Lower leg skin (tissue), 4 donors: Measurements from ENCODE around the gene TENM4. TPM values are rescaled to one million over a fixed set of nuclear protein-coding genes. Genes with fewer than 3 reads are reported as not detected.

ENCODE experiments used
- DNase-seq, 2 donors: peaks; one replicate each; pipeline ENCODE4 v3.0.0-alpha.2; 2019; ENCODE audit warnings: low spot score in 2 of 2
- H3K4me3 ChIP-seq: fragments of 200-600 bp; sonication (generic); 2 replicates; pipeline ENCODE4 v1.5.1; 2017; ENCODE audit warnings: mild to moderate bottlenecking, low read depth; ENCODE audit not compliant: poor library complexity, severe bottlenecking
- POLR2A ChIP-seq, 2 donors: fragments of 450-650 bp; IDR thresholded peaks; one replicate each; pipeline ENCODE4 v1.6.1; 2016 to 2017; ENCODE audit warnings: antibody characterized with exemption in 2 of 2, mild to moderate bottlenecking in 1 of 2, moderate library complexity in 1 of 2
- WGBS, 2 donors: methylation state at CpG; one replicate each; pipeline ENCODE4 v1.1.5; 2018; 5-methylcytosine and 5-hydroxymethylcytosine counted together
- intact Hi-C: fragments of 100-400 bp; cut with DNase I; formaldehyde crosslinking; loops from one replicate; pipeline ENCODE4 v1.15.0; 2023; ENCODE audit warnings: low total_unique reads
- total RNA-seq, 4 donors: library from RNA; depleted of rRNA; stranded (reverse); fragments of >200 nt; gene quantifications; one replicate each; pipeline ENCODE4 v1.1.0, GENCODE V29; 2016
- TF ChIP-seq, protein P1 (sequence below), 3 donors: fragments of 450-650 bp; IDR thresholded peaks; one replicate each; pipeline ENCODE4 v1.5.1; 2016; ENCODE audit warnings: antibody characterized with exemption in 3 of 3, mild to moderate bottlenecking in 3 of 3, moderate library complexity in 2 of 3

The TENM4 gene
- total RNA-seq, 4 donors from 2014 or later = 34.4 to 41.1 (median 36.6) TPM

DNA sequence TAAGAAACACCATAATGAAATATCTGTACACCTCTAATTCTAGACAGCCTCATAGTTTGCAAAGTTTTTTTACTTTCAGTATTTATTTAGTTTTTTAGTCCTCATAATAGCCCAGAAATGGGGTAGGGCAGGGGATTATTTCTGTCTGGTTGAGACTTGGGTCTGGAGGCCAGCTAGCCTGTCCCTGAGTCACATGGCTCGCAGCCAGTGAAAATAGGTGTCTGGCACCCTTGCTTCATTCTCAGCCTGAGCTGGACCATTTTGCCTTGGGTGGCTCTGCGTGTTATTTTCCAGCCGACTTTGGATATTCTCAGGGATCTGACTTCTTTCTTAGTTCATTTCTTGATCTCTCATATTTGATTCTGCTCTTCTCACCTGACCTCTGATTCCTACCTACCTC lies 742.2 kb downstream of the TENM4 start:
- no peak overlapping the region for H3K4me3 ChIP-seq
- WGBS, 2 donors = 80 to 83% methylated on average over 3 of the region's 3 CpGs
- TF ChIP-seq, protein P1, sequence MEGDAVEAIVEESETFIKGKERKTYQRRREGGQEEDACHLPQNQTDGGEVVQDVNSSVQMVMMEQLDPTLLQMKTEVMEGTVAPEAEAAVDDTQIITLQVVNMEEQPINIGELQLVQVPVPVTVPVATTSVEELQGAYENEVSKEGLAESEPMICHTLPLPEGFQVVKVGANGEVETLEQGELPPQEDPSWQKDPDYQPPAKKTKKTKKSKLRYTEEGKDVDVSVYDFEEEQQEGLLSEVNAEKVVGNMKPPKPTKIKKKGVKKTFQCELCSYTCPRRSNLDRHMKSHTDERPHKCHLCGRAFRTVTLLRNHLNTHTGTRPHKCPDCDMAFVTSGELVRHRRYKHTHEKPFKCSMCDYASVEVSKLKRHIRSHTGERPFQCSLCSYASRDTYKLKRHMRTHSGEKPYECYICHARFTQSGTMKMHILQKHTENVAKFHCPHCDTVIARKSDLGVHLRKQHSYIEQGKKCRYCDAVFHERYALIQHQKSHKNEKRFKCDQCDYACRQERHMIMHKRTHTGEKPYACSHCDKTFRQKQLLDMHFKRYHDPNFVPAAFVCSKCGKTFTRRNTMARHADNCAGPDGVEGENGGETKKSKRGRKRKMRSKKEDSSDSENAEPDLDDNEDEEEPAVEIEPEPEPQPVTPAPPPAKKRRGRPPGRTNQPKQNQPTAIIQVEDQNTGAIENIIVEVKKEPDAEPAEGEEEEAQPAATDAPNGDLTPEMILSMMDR (IDR thresholded peaks at IDR 0.05) = no peak
- no peak for TF ChIP-seq POLR2A (IDR thresholded peaks at IDR 0.05)
- DNase-seq = no peak
- intact Hi-C loops = no loop called here

DNA sequence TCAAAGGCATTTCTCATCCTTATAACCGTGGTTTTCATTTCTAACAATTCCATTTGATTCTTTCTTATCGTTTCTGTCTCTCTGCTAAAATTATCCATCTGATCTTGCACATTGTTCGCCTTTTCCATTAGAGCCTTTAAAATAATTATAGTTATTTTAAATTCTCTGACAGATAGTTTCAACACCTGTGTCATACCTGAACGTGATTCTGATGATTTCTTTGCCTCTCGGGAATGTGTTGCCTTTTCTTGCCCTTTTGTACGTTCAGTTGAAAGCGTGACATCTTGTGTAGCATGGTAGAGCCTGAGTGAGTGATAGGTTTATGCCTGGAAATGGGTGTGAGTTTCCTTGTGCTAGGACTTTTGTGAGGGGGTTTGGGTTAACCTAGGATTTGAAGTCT lies 744.7 kb downstream of the TENM4 start:
- DNase-seq = no peak
- intact Hi-C loops = no loop called here
- TF ChIP-seq, protein P1 (IDR thresholded peaks at IDR 0.05) = no peak
- no peak for TF ChIP-seq POLR2A (IDR thresholded peaks at IDR 0.05)
- H3K4me3 ChIP-seq = no peak overlapping the region
- WGBS, 2 donors = 80 to 84% methylated on average over 7 of the region's 7 CpGs

- DNase-seq = no peak
- no peak overlapping the region for H3K4me3 ChIP-seq
- no peak for TF ChIP-seq POLR2A (IDR thresholded peaks at IDR 0.05)
- TF ChIP-seq, protein P1 (IDR thresholded peaks at IDR 0.05) = no peak
- 86 to 89% methylated on average over 4 of the region's 4 CpGs for WGBS, 2 donors
- intact Hi-C loops = no loop called here
Observed at GRCh38 chr11:78694152-78694551, 746.7 kb downstream of the TENM4 start.

GRCh38 chr11:78691215-78691614 lies 749.6 kb downstream of the TENM4 start:
- no peak for TF ChIP-seq POLR2A (IDR thresholded peaks at IDR 0.05)
- TF ChIP-seq, protein P1 (IDR thresholded peaks at IDR 0.05) = no peak
- intact Hi-C loops = no loop called here
- DNase-seq = no peak
- H3K4me3 ChIP-seq = no peak overlapping the region
- 89 to 95% methylated on average over 2 of the region's 2 CpGs for WGBS, 2 donors

DNA sequence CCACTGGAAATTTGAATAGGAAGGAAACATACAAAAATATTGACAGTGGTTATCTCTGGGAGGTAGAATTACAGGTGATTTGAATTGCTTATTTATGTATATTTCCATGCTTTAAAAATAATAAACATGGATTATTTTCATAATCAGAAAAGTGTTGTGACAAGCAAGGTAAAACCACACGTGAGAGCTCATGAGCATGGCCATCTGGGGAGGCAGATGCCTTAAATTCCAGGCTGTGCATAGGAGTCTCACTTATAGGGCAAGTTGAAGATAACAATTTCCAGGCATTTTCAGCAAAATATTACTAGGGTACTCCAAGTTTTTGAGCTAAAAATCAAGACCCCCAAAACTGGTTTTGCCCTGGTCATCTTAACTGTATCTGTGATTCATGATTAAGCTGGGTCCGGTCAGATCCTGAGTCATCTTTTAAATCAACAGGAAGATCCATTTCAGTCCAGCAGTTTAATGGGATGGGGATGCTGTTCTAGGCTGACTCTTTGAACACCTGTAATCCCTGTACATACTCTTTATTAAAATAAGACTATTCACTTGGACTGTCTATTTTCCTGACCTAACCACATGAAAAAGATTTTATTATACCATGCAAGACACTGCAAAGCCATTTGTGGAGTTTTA lies 750.4 kb downstream of the TENM4 start:
- no peak overlapping the region for H3K4me3 ChIP-seq
- 83 to 89% methylated on average over 2 of the region's 2 CpGs for WGBS, 2 donors
- TF ChIP-seq, protein P1 (IDR thresholded peaks at IDR 0.05) = no peak
- no peak for TF ChIP-seq POLR2A (IDR thresholded peaks at IDR 0.05)
- intact Hi-C loops = no loop called here
- DNase-seq = no peak

DNA sequence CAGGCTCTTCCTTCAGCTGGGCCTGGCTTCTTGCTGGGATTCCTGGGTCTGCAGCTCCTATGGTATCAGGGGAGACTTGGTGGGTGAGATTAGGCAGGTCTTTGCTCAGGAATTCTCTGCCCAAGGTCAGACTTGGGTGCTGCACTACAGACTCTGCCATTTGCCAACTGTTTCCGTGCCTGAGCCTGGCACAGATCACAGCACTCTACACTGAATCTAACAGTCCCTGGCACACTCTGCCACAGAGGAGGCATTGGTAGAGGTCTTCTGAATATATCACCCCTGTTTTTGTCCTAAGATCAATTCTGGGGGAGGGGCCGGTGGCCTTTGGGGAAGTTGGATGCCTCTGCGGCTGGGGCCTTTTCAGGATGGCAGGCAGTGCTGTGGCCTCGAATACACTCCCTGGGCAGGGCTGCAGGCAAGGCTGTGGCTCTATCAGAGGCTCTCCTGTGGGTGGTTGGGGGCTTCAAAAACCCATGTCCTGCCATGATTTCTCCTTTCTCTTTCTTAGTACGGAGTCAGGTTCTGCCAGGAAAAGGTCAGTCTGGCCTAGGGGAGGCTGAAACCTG lies 751.2 kb downstream of the TENM4 start:
- WGBS, 2 donors = 71 to 79% methylated on average over 5 of the region's 5 CpGs
- intact Hi-C loops = no loop called here

More for the DNA sequence above, 751.2 kb downstream of the TENM4 start:
- TF ChIP-seq POLR2A (IDR thresholded peaks at IDR 0.05) = no peak
- TF ChIP-seq, protein P1 (IDR thresholded peaks at IDR 0.05) = no peak
- no peak for DNase-seq
- H3K4me3 ChIP-seq = no peak overlapping the region
